Neural crest cell (in vitro differentiated cells): ENCODE data around the gene MYO10. TPM values are rescaled to one million over a fixed set of nuclear protein-coding genes. Genes with fewer than 3 reads are reported as not detected.

Source experiments
- DNase-seq: peaks from one replicate; pipeline ENCODE4 v3.0.0; 2021; ENCODE audit warnings: low read depth, mixed read lengths, low spot score
- H3K27ac Mint-ChIP-seq: one replicate; pipeline ENCODE4 v1.8.0; 2021; ENCODE audit warnings: mild to moderate bottlenecking, mixed read lengths; ENCODE audit not compliant: unreplicated experiment
- H3K27me3 Mint-ChIP-seq: 2 replicates; pipeline ENCODE4 v1.8.0; 2021; ENCODE audit warnings: low read depth, mild to moderate bottlenecking, mixed read lengths
- H3K36me3 Mint-ChIP-seq: 2 replicates; pipeline ENCODE4 v1.8.0; 2021; ENCODE audit warnings: low read depth, mild to moderate bottlenecking, mixed read lengths
- H3K4me1 Mint-ChIP-seq: 2 replicates; pipeline ENCODE4 v1.8.0; 2021; ENCODE audit warnings: mixed read lengths
- H3K4me3 Mint-ChIP-seq: one replicate; pipeline ENCODE4 v1.8.0; 2021; ENCODE audit warnings: mild to moderate bottlenecking, mixed read lengths
- H3K9me3 Mint-ChIP-seq: 2 replicates; pipeline ENCODE4 v1.8.0; 2021; ENCODE audit warnings: mixed read lengths
- CTCF ChIP-seq: fragments of 200-600 bp; sonication (generic); conservative IDR thresholded peaks from 2 replicates; pipeline ENCODE4 v1.5.0; 2021; ENCODE audit warnings: antibody characterized with exemption, mild to moderate bottlenecking
- total RNA-seq: library from RNA; stranded (reverse); gene quantifications from 2 replicates; pipeline ENCODE4 v1.2.1, GENCODE V29; 2021

MYO10 gene
- total RNA-seq, 1 donor from 2014 or later = 94.4 TPM

- H3K4me1 Mint-ChIP-seq = peaks cover 62% of the 10 kb centered on the region
Measured at GRCh38 chr5:16889972-16890519, 46.0 kb downstream of the MYO10 start.

GRCh38 chr5:16889203-16889971 is 46.7 kb downstream of the MYO10 start:
- H3K4me3 Mint-ChIP-seq = no peak overlapping the region
- peaks cover 62% of the 10 kb centered on the region for H3K4me1 Mint-ChIP-seq
- TF ChIP-seq CTCF = no peak
- no peak for DNase-seq
- no peaks in the 10 kb centered on the region for H3K36me3 Mint-ChIP-seq
- peaks cover 5% of the 10 kb centered on the region for H3K9me3 Mint-ChIP-seq
- H3K27ac Mint-ChIP-seq = peak overlapping the region; percentile 58
- H3K27me3 Mint-ChIP-seq = no peaks in the 10 kb centered on the region

More at GRCh38 chr5:16889972-16890519, 46.0 kb downstream of the MYO10 start:
- Mint-ChIP-seq H3K27me3 (no peaks in the 10 kb centered on the region), H3K4me3 (no peak overlapping the region), H3K27ac (no peak overlapping the region), H3K9me3 (peaks cover 5% of the 10 kb centered on the region), H3K36me3 (no peaks in the 10 kb centered on the region)
- DNase-seq = no peak
- no peak for TF ChIP-seq CTCF

DNA sequence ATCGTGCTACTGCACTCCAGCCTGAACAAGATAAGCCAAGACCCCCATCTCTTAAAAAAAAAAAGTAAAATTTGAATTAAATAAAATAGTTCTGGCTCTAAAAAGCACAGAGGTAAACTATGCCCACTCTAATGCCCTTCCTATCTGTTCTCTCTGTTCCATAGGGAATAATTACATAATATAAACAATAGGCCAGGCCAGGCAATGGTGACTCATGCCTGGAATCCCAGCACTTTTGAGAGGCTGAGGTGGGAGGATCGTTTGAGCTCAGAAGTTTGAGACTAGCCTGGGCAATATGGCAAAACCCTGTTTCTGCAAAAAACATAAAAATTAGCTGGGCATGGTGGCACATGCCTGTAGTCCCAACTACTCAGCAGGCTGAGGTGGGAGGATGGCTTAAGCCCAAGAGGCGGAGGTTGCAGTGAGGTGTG is 47.4 kb downstream of the MYO10 start:
- H3K27ac Mint-ChIP-seq = no peak overlapping the region

GRCh38 chr5:16886793-16887345 is 49.2 kb downstream of the MYO10 start:
- H3K9me3 Mint-ChIP-seq = peaks cover 5% of the 10 kb centered on the region
- H3K27ac Mint-ChIP-seq = no peak overlapping the region
- no peaks in the 10 kb centered on the region for H3K27me3 Mint-ChIP-seq
- no peak for DNase-seq
- no peak overlapping the region for H3K4me3 Mint-ChIP-seq
- H3K36me3 Mint-ChIP-seq = no peaks in the 10 kb centered on the region
- peaks cover 63% of the 10 kb centered on the region for H3K4me1 Mint-ChIP-seq
- no peak for TF ChIP-seq CTCF

More for the DNA sequence above, 47.4 kb downstream of the MYO10 start:
- Mint-ChIP-seq H3K4me3 (no peak overlapping the region), H3K4me1 (peaks cover 57% of the 10 kb centered on the region), H3K36me3 (no peaks in the 10 kb centered on the region), H3K27me3 (no peaks in the 10 kb centered on the region), H3K9me3 (peaks cover 5% of the 10 kb centered on the region)
- TF ChIP-seq CTCF = no peak
- DNase-seq = no peak

DNA sequence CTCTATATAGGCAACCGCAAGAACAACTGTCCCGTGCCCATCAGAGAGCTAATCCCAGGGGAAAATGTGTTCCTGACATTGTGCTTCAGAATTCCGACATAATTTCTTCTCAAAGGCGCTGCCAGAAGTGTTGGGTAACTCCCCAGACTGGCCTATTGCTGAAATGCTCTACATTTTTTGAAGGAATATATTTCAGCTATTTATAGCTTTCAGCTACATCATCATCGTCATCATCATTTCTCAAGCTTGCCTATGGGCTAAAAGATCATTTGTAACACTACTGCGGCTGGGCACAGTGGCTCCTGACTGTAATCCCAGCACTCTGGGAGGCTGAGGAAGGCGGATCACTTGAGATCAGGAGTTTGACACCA is 49.7 kb downstream of the MYO10 start:
- no peak for TF ChIP-seq CTCF
- Mint-ChIP-seq H3K27ac (no peak overlapping the region), H3K36me3 (no peaks in the 10 kb centered on the region), H3K4me3 (no peak overlapping the region), H3K4me1 (peaks cover 63% of the 10 kb centered on the region), H3K9me3 (peaks cover 5% of the 10 kb centered on the region), H3K27me3 (no peaks in the 10 kb centered on the region)
- DNase-seq = no peak
